BLaER1 treated with 17β-estradiol and CSF1 and Interleukin-3, amounts not matched to agents 10 nM and 100 nM (cell line): ENCODE data around the gene NT5DC3.

Source experiments
- H3K27ac ChIP-seq, 11 experiments: shearing (Covaris generic); formaldehyde crosslinking; 2 replicates each; pipeline ENCODE4 v1.8.1; 2022
- H3K27me3 ChIP-seq, 11 experiments: shearing (Covaris generic); formaldehyde crosslinking; 2 replicates each; pipeline ENCODE4 v1.8.1; 2022
- H3K36me3 ChIP-seq, 11 experiments: shearing (Covaris generic); formaldehyde crosslinking; 2 replicates each; pipeline ENCODE4 v1.8.1; 2022
- H3K4me1 ChIP-seq, 10 experiments: shearing (Covaris generic); formaldehyde crosslinking; 2 replicates each; pipeline ENCODE4 v1.8.1; 2022
- H3K4me2 ChIP-seq, 11 experiments: shearing (Covaris generic); formaldehyde crosslinking; 2 replicates each; pipeline ENCODE4 v1.8.1; 2022
- H3K4me3 ChIP-seq, 10 experiments: shearing (Covaris generic); formaldehyde crosslinking; 2 replicates each; pipeline ENCODE4 v1.8.1; 2022
- H3K9ac ChIP-seq, 11 experiments: shearing (Covaris generic); formaldehyde crosslinking; 2 replicates each; pipeline ENCODE4 v1.8.1; 2022
- H3K9me3 ChIP-seq, 11 experiments: shearing (Covaris generic); formaldehyde crosslinking; replicated peaks in 1 of 11; 2 replicates each; pipeline ENCODE4 v1.8.1; 2022
- H4K20me1 ChIP-seq, 11 experiments: shearing (Covaris generic); formaldehyde crosslinking; 2 replicates each; pipeline ENCODE4 v1.8.1; 2022
- Cebpa-rat ChIP-seq, 11 experiments: shearing (Covaris generic); IDR thresholded peaks; 2 replicates each; pipeline ENCODE4 v1.8.1; 2022

The NT5DC3 gene

DNA sequence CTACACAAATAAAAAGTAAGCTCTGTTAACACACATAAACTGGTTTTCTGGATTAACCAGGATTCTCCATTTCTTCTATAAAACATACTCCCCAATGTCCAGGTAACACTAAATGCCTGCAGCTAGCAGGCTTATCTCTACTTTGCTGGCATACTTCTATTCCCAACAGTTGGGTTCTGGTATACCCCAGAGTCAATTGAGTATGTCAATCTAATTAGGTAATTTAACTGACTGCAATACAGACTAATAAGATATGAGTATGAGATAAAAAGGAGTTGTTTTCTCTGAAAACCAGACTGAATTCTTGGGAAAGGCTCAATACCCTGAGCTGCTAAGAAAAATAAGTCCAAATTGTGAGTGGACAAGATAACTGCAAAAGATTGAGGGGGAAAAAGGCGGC, 9.4 kb upstream of the NT5DC3 start:
- Histone ChIP-seq H3K27me3 (no peaks in the 10 kb centered on the region), H3K4me3 (no peak overlapping the region), H3K9me3 (no peaks in the 10 kb centered on the region), H3K27ac (no peak overlapping the region), H3K4me1 (no peaks in the 10 kb centered on the region), H3K36me3 (no peaks in the 10 kb centered on the region), H4K20me1 (no peaks in the 10 kb centered on the region), H3K9ac (no peak overlapping the region), H3K4me2 (no peak overlapping the region)
- TF ChIP-seq Cebpa-rat (IDR thresholded peaks at IDR 0.05): no peak

DNA sequence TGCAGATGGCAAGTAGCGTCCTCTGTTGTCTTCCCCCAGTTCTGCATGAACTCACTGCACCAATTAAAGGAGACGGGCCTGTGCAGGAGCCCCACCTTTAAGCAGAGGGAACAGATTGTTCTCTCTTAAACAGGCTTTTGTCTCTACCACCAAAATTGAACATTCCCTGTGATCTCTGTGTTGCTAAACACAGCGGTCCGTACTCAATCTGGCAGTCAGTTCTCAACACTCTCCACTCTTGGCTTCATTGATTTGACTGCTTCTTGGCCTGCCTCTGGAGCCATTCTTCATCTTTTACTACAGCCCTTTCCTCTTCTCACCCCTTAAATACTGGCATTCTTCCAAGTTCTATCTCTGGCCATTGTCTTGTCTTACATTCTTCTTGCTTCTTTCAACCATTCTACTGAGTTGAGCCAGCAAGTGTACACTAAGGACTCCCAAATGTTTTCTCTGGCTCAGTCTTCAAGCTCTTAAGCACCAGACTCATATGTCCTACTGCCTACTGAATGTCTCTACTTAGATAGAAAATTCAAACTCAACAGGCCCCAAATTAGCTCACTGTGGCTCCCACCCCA, 8.0 kb upstream of the NT5DC3 start:
- H3K9ac ChIP-seq: no peak overlapping the region
- no peak overlapping the region for H3K4me2 ChIP-seq
- no peaks in the 10 kb centered on the region for H3K9me3 ChIP-seq
- no peaks in the 10 kb centered on the region for H3K4me1 ChIP-seq
- no peaks in the 10 kb centered on the region for H3K36me3 ChIP-seq
- H3K4me3 ChIP-seq: no peak overlapping the region
- no peak for TF ChIP-seq Cebpa-rat (IDR thresholded peaks at IDR 0.05)
- no peak overlapping the region for H3K27ac ChIP-seq
- no peaks in the 10 kb centered on the region for H4K20me1 ChIP-seq
- no peaks in the 10 kb centered on the region for H3K27me3 ChIP-seq

DNA sequence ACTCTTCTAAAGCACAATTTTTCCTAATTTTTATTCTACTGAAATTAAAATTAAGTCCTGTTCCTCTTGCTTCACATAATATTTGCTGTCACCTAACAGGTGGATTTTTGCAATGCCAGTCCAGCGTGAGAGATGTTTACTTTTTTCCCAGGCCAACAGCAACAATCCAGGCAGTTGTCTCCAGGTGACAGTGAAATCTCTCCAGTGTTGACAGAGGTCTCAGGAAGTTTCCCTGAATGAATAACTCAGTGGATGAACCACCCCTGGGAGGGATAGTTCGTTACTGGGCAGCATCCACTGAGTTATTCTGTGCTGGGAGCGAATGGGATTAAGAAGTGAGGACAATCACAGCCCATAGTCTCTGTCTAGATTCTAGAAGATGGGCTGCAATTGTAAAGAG, 7.1 kb upstream of the NT5DC3 start:
- Histone ChIP-seq H3K4me1 (no peaks in the 10 kb centered on the region), H3K4me3 (no peak overlapping the region), H3K36me3 (no peaks in the 10 kb centered on the region), H3K9me3 (no peaks in the 10 kb centered on the region), H4K20me1 (no peaks in the 10 kb centered on the region), H3K27ac (no peak overlapping the region), H3K27me3 (no peaks in the 10 kb centered on the region), H3K4me2 (no peak overlapping the region), H3K9ac (no peak overlapping the region)
- TF ChIP-seq Cebpa-rat (IDR thresholded peaks at IDR 0.05): no peak

DNA sequence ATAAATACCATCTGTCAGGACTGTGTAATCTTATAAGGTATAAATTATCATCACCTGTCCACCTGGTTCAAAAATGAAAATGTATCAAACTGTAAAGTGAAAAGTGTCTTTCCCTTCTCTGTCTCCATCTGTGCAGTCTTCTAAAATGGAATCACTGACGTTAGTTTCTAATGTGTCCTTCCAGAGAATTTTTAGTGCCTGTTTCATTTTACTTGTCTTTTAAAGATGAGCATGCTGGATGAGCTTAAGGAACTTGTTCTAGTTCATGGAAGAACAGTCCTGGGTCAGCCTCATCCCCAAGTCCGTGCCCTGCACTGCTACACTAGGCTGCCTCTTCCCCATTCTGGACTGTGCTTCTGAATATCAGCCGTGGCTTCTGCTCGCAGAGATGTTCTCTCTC, 5.4 kb upstream of the NT5DC3 start:
- no peak overlapping the region for H3K4me2 ChIP-seq

DNA sequence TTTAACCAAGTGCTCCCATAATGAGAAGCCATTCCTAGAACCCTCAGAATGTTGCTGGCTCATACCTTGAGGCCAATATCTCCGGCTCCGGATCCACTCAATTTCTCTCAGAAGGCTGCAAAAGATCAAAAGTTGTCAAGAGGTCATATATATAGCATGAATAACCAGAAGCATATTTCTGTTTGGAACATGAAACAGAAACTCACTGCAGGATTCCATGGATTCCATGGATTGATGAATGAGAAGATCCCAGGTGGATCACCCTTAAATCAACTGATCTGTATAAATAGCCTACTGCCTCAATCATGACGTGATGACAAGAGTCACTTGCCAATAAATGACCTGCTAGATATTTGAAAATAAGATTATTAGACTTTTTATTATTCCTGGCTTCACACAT, 3.3 kb upstream of the NT5DC3 start:
- Histone ChIP-seq H3K4me3 (no peak overlapping the region), H3K27ac (no peak overlapping the region), H4K20me1 (peaks cover 0 to 10% (median 7%) of the 10 kb centered on the region in 11 experiments; a peak in 8 of 22 replicates), H3K36me3 (no peaks in the 10 kb centered on the region), H3K4me2 (no peak overlapping the region), H3K27me3 (no peaks in the 10 kb centered on the region), H3K4me1 (peaks cover 11 to 17% (median 16%) of the 10 kb centered on the region in 10 experiments; a peak in 19 of 20 replicates), H3K9ac (no peak overlapping the region), H3K9me3 (no peaks in the 10 kb centered on the region)
- no peak for TF ChIP-seq Cebpa-rat (IDR thresholded peaks at IDR 0.05)

More for the DNA sequence above, 5.4 kb upstream of the NT5DC3 start:
- TF ChIP-seq Cebpa-rat (IDR thresholded peaks at IDR 0.05): no peak
- H3K4me3 ChIP-seq: no peak overlapping the region
- no peaks in the 10 kb centered on the region for H3K9me3 ChIP-seq
- H3K27ac ChIP-seq: no peak overlapping the region
- no peaks in the 10 kb centered on the region for H3K27me3 ChIP-seq
- H3K4me1 ChIP-seq: peaks cover 5 to 7% (median 6%) of the 10 kb centered on the region in 10 experiments; a peak in 16 of 20 replicates
- no peak overlapping the region for H3K9ac ChIP-seq
- no peaks in the 10 kb centered on the region for H3K36me3 ChIP-seq
- no peaks in the 10 kb centered on the region for H4K20me1 ChIP-seq

DNA sequence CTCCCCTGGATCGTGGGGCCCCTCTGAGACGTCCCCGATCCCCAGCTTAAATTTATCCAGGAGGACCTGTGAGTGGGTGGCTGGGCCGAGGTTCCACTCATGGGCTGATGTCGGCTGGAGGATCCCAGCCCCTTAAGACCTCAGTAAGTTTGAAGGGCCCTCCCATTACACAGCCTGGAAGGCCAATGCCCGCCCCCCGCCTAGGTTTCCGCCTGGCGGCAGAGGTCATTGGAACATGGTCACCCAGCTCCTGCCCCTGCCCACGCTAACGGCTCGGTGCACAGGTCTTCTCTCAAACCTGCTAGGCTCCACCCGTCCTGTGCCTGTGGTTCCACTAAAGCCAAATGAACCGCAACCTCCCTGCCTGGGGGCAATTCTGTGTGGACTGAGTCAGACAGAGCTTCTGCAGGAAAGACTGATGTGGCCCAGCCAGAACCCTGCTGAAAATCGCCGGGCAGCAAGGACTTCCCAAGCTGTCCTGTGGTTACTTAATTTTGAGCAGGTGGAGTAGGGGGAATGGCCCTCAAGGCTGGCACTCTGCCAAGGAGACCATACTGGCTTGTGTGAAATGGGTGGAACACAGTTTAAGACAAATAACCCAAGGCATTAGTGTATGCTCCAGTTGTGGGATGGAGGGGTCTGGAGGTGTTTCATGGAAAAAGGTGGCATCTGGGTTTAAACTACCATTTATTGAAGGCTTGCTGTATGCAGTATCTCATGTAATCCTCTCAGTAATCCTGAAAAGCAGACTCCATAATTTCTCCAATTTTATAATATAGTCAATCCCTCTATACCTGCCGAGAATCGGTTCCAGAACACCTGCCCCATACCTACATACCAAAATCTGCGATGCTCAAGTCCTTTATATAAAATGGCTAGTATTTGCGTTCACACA, 903 bp upstream of the NT5DC3 start:
- peaks cover 0 to 33% (median 9%) of the 10 kb centered on the region in 11 experiments; a peak in 8 of 22 replicates for H4K20me1 ChIP-seq
- H3K36me3 ChIP-seq: peaks cover 0 to 12% (median 5%) of the 10 kb centered on the region in 11 experiments; a peak in 7 of 22 replicates
- H3K4me1 ChIP-seq: peaks cover 11 to 21% (median 19%) of the 10 kb centered on the region in 10 experiments; a peak in 19 of 20 replicates
- H3K27me3 ChIP-seq: no peaks in the 10 kb centered on the region
- H3K9me3 ChIP-seq: peaks cover 0 to 15% (median 9%) of the 10 kb centered on the region in 11 experiments; a peak in 10 of 22 replicates
- peak overlapping the region; percentile 70 to 96 (median 90) for H3K4me3 ChIP-seq
- H3K4me2 ChIP-seq: peak overlapping the region; percentile 77 to 98 (median 91)
- peak overlapping the region; percentile 42 to 70 (median 63); a peak in 19 of 22 replicates for H3K9ac ChIP-seq
- H3K27ac ChIP-seq: peak overlapping the region in 4 of 11 experiments; percentile 25 to 62 (median 54); a peak in 9 of 22 replicates
- TF ChIP-seq Cebpa-rat (IDR thresholded peaks at IDR 0.05): no peak

DNA sequence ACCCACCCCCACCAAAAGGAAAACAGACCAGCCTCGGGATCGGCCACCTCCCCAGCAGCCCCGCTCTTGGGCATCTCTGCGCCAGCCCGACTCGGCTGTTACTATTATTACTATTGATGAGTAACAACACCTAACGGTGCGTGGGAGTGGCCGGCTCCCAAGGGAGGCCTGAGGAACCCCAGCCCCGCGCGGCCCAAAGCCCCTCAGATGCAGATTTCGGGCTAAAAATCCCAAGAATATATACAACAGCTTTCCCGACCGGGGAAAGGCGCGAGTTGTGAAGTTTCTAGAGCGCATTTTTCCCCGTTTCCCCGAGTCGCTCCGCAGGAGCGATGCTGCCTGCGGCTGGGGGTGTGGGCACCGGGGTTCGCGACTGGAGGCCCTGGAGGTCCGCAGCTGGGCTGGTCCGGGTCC, 565 bp downstream of the NT5DC3 start:
- Histone ChIP-seq H3K9me3 (peaks cover 0 to 25% (median 12%) of the 10 kb centered on the region in 11 experiments; a peak in 10 of 22 replicates), H3K36me3 (peaks cover 0 to 22% (median 12%) of the 10 kb centered on the region in 11 experiments; a peak in 7 of 22 replicates), H3K9ac (peak overlapping the region; percentile 70 to 91 (median 83)), H3K4me3 (peak overlapping the region; percentile 70 to 96 (median 90)), H3K27me3 (no peaks in the 10 kb centered on the region), H3K4me1 (peaks cover 11 to 23% (median 20%) of the 10 kb centered on the region in 10 experiments; a peak in 19 of 20 replicates), H4K20me1 (peaks cover 0 to 45% (median 9%) of the 10 kb centered on the region in 11 experiments; a peak in 8 of 22 replicates), H3K27ac (peak overlapping the region in 10 of 11 experiments; percentile 4 to 83 (median 79); a peak in 19 of 22 replicates), H3K4me2 (peak overlapping the region; percentile 88 to 99 (median 95))
- no peak for TF ChIP-seq Cebpa-rat (IDR thresholded peaks at IDR 0.05)

DNA sequence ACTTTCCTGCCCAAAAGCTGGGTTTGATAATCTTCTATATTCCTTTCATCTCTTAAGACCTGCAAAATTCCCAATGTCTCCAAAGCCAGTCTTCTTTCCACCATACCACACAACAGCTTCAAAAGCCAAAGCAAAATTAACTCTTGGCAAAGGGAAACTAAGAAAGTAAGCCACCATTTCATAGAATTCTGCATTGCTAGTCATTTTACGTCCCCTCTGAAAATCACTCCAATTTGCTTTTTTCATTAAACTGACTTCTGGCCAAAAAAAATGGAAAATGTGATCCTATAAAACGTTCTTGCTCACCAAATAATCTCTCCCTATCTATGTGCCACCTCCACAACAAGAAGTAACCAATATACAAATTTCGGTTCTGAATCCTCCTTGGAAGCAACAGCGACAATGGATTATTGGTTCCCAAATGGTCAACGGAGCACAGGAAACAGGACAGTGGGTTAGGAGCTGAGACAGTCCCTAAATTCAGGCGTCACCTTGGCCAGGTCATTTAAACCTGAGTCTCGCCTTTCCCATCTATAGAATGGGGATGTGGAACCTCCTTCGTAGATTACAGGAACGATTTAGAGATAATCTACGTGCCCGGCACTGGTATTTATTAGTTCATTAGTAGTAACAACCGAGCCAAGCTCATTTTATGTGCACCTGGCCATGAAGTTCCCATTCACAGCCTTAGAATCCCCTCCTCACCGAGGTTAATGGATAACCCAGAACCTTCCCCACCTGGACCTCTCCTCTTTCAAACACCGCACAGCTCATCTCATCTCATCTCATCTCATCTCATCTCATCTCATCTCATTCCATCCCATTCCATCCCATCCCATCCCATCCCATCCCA, 1.2 kb downstream of the NT5DC3 start:
- Histone ChIP-seq H3K4me2 (peak overlapping the region; percentile 88 to 99 (median 95)), H3K27me3 (no peaks in the 10 kb centered on the region), H3K27ac (no peak overlapping the region), H3K9ac (peak overlapping the region in 10 of 11 experiments; percentile 70 to 91 (median 84); a peak in 15 of 22 replicates), H3K9me3 (peaks cover 0 to 25% (median 12%) of the 10 kb centered on the region in 11 experiments; a peak in 10 of 22 replicates), H4K20me1 (peaks cover 0 to 51% (median 9%) of the 10 kb centered on the region in 11 experiments; a peak in 9 of 22 replicates), H3K36me3 (peaks cover 0 to 22% (median 12%) of the 10 kb centered on the region in 11 experiments; a peak in 7 of 22 replicates), H3K4me1 (peaks cover 11 to 29% (median 26%) of the 10 kb centered on the region in 10 experiments; a peak in 19 of 20 replicates), H3K4me3 (peak overlapping the region; percentile 70 to 96 (median 90))
- TF ChIP-seq Cebpa-rat (IDR thresholded peaks at IDR 0.05): no peak
